Measurements from ENCODE around the gene INPP5F.
A peak's percentile ranks its signal among the peaks of the same experiment; 100 is the strongest.
"Not testable (repeated sequence)": the region's sequence is repeated elsewhere in the genome, so short reads cannot be mapped to it uniquely, and the experiment has no call there.

The INPP5F gene

DNA sequence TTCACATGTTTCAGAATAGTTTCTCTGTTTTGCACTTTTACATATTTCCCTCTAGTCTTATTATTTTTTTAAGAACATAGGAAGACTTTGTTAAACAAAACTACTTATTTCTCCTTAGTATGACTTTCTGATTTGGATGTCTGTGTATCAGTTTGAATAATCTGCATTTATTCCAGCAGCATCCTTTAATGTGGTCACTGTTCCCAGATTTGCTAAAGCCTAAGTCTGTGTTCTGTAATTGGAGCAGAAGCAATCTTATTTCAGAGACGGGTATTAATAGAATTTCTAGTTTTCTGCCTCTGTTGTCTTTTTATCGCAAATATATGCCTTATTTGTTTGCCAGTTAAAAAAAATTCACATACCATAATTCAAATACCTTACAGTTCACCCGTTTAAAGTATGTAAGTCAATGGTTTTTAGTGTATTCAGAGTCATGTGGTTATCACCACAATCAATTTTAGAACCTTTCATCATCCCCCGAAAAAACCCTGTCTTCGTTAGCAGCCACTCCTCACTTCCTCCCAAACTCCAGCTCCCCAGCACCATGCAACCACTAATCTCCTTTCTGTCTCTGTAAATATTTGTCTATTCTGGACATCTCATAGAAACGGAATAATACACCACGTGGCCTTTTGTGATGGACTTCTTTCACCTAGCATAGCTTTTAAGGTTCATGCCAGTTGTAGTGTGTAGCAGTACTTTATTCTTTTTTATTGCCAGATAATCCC lies 58.7 kb downstream of the INPP5F start:
- H3K27ac ChIP-seq (ENCODE audit: low read depth, low read length): no peak overlapping the region
- H2BK12ac ChIP-seq (ENCODE audit: low read length): no peak overlapping the region
- H3K4me1 ChIP-seq (ENCODE audit: control insufficient read depth in 1 of 2, insufficient read depth in 2 of 2, low read length in 2 of 2): peaks cover 12 to 14% of the 10 kb centered on the region in 2 experiments
- H2BK5ac ChIP-seq (ENCODE audit: low read depth, low read length, poor library complexity): no peak overlapping the region
- H3K4me3 ChIP-seq (ENCODE audit: low read depth, low read length): no peak overlapping the region
- H3K4me2 ChIP-seq (ENCODE audit: low read length): no peak overlapping the region
- H2AFZ ChIP-seq (ENCODE audit: insufficient read depth, low read length, poor library complexity): no peak overlapping the region
- WGBS (ENCODE audit: extremely low coverage, insufficient coverage, insufficient read length): no CpG with 5 or more reads among the region's 7 CpGs
- no peaks in the 10 kb centered on the region for H3K36me3 ChIP-seq (ENCODE audit: control insufficient read depth in 1 of 2, insufficient read depth in 2 of 2, low read length in 2 of 2)
- no peak overlapping the region for H2AK5ac ChIP-seq (ENCODE audit: low read length)
- H3K79me1 ChIP-seq (ENCODE audit: low read length): peaks cover 15% of the 10 kb centered on the region
- H3K9me3 ChIP-seq (ENCODE audit: insufficient read depth, low read depth, low read length): no peaks in the 10 kb centered on the region
- peak in 1 of 2 donors; percentile 56 for DNase-seq
- no peaks in the 10 kb centered on the region for H3K79me2 ChIP-seq (ENCODE audit: control insufficient read depth, insufficient read depth, low read length, poor library complexity)
- H2BK120ac ChIP-seq (ENCODE audit: insufficient read depth, low read length, poor library complexity): no peak overlapping the region
- no peak overlapping the region for H3K23ac ChIP-seq (ENCODE audit: low read length)
- no peak overlapping the region for H3K18ac ChIP-seq (ENCODE audit: low read length)
- H3K4ac ChIP-seq (ENCODE audit: low read depth, low read length): no peak overlapping the region
- no peak overlapping the region for H4K8ac ChIP-seq (ENCODE audit: low read depth, low read length)
- no peak overlapping the region for H4K12ac ChIP-seq (ENCODE audit: low read depth, low read length)
- no peaks in the 10 kb centered on the region for H3K27me3 ChIP-seq (ENCODE audit: insufficient read depth, low read length)
- no peak overlapping the region for H3K14ac ChIP-seq (ENCODE audit: low read length)
- no peak overlapping the region for H3K9ac ChIP-seq (ENCODE audit: low read length)
- H4K91ac ChIP-seq (ENCODE audit: low read depth, low read length): no peak overlapping the region

DNA sequence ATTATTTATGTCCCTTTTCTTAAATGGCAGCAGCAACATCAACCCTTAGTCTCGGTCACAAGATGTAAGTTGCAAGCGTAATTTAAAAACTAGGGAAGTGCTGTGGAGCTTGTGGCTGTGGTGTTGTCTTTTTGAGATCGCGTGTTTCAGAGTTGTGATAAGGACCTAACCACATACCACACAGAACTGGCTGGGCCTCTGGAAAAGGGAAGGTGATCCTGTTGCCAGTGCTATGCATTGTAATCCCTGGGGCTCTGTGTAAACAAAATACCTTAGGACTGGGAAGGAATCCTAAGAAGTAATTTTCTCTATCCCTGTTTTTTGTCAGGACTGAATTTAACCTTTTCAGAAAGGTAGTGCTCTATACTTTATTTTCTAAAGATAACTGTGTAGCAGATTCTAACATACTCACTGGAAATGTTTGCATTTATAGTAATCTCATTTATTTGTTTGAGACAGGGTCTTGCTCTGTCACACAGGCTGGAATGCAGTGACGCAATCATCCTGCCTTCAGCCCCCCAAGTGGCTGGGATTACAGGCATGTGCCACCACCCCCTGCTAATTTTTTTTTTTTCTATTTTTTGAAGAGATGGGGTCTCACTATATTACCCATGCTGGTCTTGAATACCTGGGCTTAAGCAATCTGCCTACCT lies 60.4 kb downstream of the INPP5F start:
- Histone ChIP-seq H3K79me1 (ENCODE audit: low read length) (peaks cover 15% of the 10 kb centered on the region), H4K12ac (ENCODE audit: low read depth, low read length) (no peak overlapping the region), H4K91ac (ENCODE audit: low read depth, low read length) (peak overlapping the region; percentile 64), H3K9ac (ENCODE audit: low read length) (no peak overlapping the region), H3K18ac (ENCODE audit: low read length) (no peak overlapping the region), H3K4me3 (ENCODE audit: low read depth, low read length) (no peak overlapping the region), H2BK5ac (ENCODE audit: low read depth, low read length, poor library complexity) (peak overlapping the region; percentile 69), H3K27me3 (ENCODE audit: insufficient read depth, low read length) (no peaks in the 10 kb centered on the region), H3K79me2 (ENCODE audit: control insufficient read depth, insufficient read depth, low read length, poor library complexity) (no peaks in the 10 kb centered on the region), H2AK5ac (ENCODE audit: low read length) (no peak overlapping the region), H3K4ac (ENCODE audit: low read depth, low read length) (peak overlapping the region; percentile 35), H2AFZ (ENCODE audit: insufficient read depth, low read length, poor library complexity) (no peak overlapping the region), H4K8ac (ENCODE audit: low read depth, low read length) (no peak overlapping the region), H3K9me3 (ENCODE audit: insufficient read depth, low read depth, low read length) (no peaks in the 10 kb centered on the region), H3K4me1 (ENCODE audit: control insufficient read depth in 1 of 2, insufficient read depth in 2 of 2, low read length in 2 of 2) (peaks cover 12 to 14% of the 10 kb centered on the region in 2 experiments), H3K23ac (ENCODE audit: low read length) (no peak overlapping the region), H3K36me3 (ENCODE audit: control insufficient read depth in 1 of 2, insufficient read depth in 2 of 2, low read length in 2 of 2) (no peaks in the 10 kb centered on the region), H2BK120ac (ENCODE audit: insufficient read depth, low read length, poor library complexity) (no peak overlapping the region), H3K27ac (ENCODE audit: low read depth, low read length) (peak overlapping the region; percentile 85), H3K4me2 (ENCODE audit: low read length) (peak overlapping the region; percentile 46), H3K14ac (ENCODE audit: low read length) (no peak overlapping the region), H2BK12ac (ENCODE audit: low read length) (no peak overlapping the region)
- peak; percentile 74 to 88 for DNase-seq
- WGBS (ENCODE audit: extremely low coverage, insufficient coverage, insufficient read length): no CpG with 5 or more reads among the region's 5 CpGs

DNA sequence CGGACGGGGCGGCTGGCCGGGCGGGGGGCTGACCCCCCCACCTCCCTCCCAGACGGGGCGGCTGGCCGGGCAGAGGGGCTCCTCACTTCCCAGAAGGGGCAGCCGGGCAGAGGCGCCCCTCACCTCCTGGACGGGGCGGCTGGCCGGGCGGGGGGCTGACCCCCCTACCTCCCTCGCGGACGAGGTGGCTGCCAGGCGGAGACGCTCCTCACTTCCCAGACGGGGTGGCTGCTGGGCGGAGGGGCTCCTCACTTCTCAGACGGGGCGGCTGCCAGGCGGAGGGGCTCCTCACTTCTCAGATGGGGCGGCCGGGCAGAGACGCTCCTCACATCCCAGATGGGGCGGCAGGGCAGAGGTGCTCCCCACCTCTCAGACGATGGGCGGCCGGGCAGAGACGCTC lies 69.3 kb downstream of the INPP5F start:
- H3K18ac ChIP-seq (ENCODE audit: low read length); H3K9ac ChIP-seq (ENCODE audit: low read length); H2AK5ac ChIP-seq (ENCODE audit: low read length); H2BK120ac ChIP-seq (ENCODE audit: insufficient read depth, low read length, poor library complexity); H3K14ac ChIP-seq (ENCODE audit: low read length); H4K91ac ChIP-seq (ENCODE audit: low read depth, low read length); H3K4me1 ChIP-seq (ENCODE audit: control insufficient read depth in 1 of 2, insufficient read depth in 2 of 2, low read length in 2 of 2); H4K12ac ChIP-seq (ENCODE audit: low read depth, low read length); DNase-seq; H3K9me3 ChIP-seq (ENCODE audit: insufficient read depth, low read depth, low read length); H3K27ac ChIP-seq (ENCODE audit: low read depth, low read length); H3K79me1 ChIP-seq (ENCODE audit: low read length); H2BK5ac ChIP-seq (ENCODE audit: low read depth, low read length, poor library complexity); H3K4me2 ChIP-seq (ENCODE audit: low read length); H3K79me2 ChIP-seq (ENCODE audit: control insufficient read depth, insufficient read depth, low read length, poor library complexity); H3K23ac ChIP-seq (ENCODE audit: low read length); H2BK12ac ChIP-seq (ENCODE audit: low read length); H3K4ac ChIP-seq (ENCODE audit: low read depth, low read length); H3K36me3 ChIP-seq (ENCODE audit: control insufficient read depth in 1 of 2, insufficient read depth in 2 of 2, low read length in 2 of 2); H4K8ac ChIP-seq (ENCODE audit: low read depth, low read length); H3K27me3 ChIP-seq (ENCODE audit: insufficient read depth, low read length); H3K4me3 ChIP-seq (ENCODE audit: low read depth, low read length); H2AFZ ChIP-seq (ENCODE audit: insufficient read depth, low read length, poor library complexity): not testable (repeated sequence)
- WGBS (ENCODE audit: extremely low coverage, insufficient coverage, insufficient read length): no CpG with 5 or more reads among the region's 32 CpGs

DNA sequence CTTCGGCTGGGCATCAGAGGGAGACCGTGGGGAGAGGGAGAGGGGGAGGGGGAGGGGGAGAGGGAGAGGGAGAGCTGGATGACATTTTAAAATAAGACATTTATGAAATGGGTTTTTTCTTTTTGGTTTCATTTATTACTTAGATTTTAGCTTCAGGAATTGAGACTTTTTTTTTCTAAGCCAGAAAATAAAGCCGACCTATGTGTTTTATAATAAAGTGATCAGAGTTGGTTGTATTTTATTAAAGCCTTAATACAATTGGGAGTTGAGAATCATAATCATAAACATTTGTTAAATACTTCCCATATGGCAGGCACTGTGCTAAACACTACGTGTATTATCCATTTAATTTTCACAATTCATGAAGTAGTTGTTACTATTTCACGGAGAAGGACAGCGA lies 70.2 kb downstream of the INPP5F start:
- Histone ChIP-seq H3K4me2 (ENCODE audit: low read length) (no peak overlapping the region), H3K27ac (ENCODE audit: low read depth, low read length) (no peak overlapping the region), H3K4me1 (ENCODE audit: control insufficient read depth in 1 of 2, insufficient read depth in 2 of 2, low read length in 2 of 2) (no peaks in the 10 kb centered on the region), H4K12ac (ENCODE audit: low read depth, low read length) (no peak overlapping the region), H3K9me3 (ENCODE audit: insufficient read depth, low read depth, low read length) (no peaks in the 10 kb centered on the region), H4K91ac (ENCODE audit: low read depth, low read length) (no peak overlapping the region), H3K14ac (ENCODE audit: low read length) (no peak overlapping the region), H3K9ac (ENCODE audit: low read length) (no peak overlapping the region), H3K4ac (ENCODE audit: low read depth, low read length) (no peak overlapping the region), H3K4me3 (ENCODE audit: low read depth, low read length) (no peak overlapping the region), H3K18ac (ENCODE audit: low read length) (no peak overlapping the region), H2BK120ac (ENCODE audit: insufficient read depth, low read length, poor library complexity) (no peak overlapping the region), H3K79me2 (ENCODE audit: control insufficient read depth, insufficient read depth, low read length, poor library complexity) (no peaks in the 10 kb centered on the region), H2AK5ac (ENCODE audit: low read length) (no peak overlapping the region), H2BK12ac (ENCODE audit: low read length) (no peak overlapping the region), H3K23ac (ENCODE audit: low read length) (no peak overlapping the region), H3K27me3 (ENCODE audit: insufficient read depth, low read length) (no peaks in the 10 kb centered on the region), H2BK5ac (ENCODE audit: low read depth, low read length, poor library complexity) (no peak overlapping the region), H2AFZ (ENCODE audit: insufficient read depth, low read length, poor library complexity) (no peak overlapping the region), H4K8ac (ENCODE audit: low read depth, low read length) (no peak overlapping the region), H3K36me3 (ENCODE audit: control insufficient read depth in 1 of 2, insufficient read depth in 2 of 2, low read length in 2 of 2) (peaks cover 2% of the 10 kb centered on the region in 2 experiments), H3K79me1 (ENCODE audit: low read length) (no peaks in the 10 kb centered on the region)
- WGBS (ENCODE audit: extremely low coverage, insufficient coverage, insufficient read length): no CpG with 5 or more reads among the region's 6 CpGs
- no peak for DNase-seq
